Measurements from ENCODE around the gene KCP. TPM values are rescaled to one million over a fixed set of nuclear protein-coding genes. Genes with fewer than 3 reads are reported as not detected.

Gene KCP
- total and polyA plus RNA-seq, 2 experiments from 2014 or later: 0.76 to 1.1 TPM

- Histone ChIP-seq H3K27ac (ENCODE audit: low read depth) (no peak overlapping the region), H3K4me3 (no peak overlapping the region; the same call in 1 of the 2 replicates), H3K79me2 (replicated peaks; ENCODE audit: insufficient read depth) (no peaks in the 10 kb centered on the region), H3F3A (replicated peaks; ENCODE audit: low read depth) (peaks cover 8% of the 10 kb centered on the region), H3K36me3 (ENCODE audit: insufficient read depth) (no peaks in the 10 kb centered on the region), H3K27me3 (ENCODE audit: insufficient read depth) (peaks cover 81% of the 10 kb centered on the region), H2AFZ (no peak overlapping the region), H3K4me2 (0 out of 2 replicates have a peak overlapping the region, but pooled peaks have one; percentile 68), H3K9me2 (ENCODE audit: insufficient read depth) (no peaks in the 10 kb centered on the region), H3K4me1 (ENCODE audit: insufficient read depth) (peaks cover 24% of the 10 kb centered on the region), H4K20me1 (replicated peaks; ENCODE audit: insufficient read depth) (no peaks in the 10 kb centered on the region)
- Mint-ChIP-seq H3K4me1 (peaks cover 30% of the 10 kb centered on the region), H3K36me3 (ENCODE audit: low read depth) (no peaks in the 10 kb centered on the region; the same call in 2 of the 3 replicates), H3K27me3 (ENCODE audit: insufficient read depth, low read depth, poor library complexity) (peaks cover 62% of the 10 kb centered on the region), H3K9me3 (no peaks in the 10 kb centered on the region; the same call in 2 of the 3 replicates), H3K27ac (no peak overlapping the region), H3K4me3 (peak overlapping the region; percentile 48; the same call in 2 of the 3 replicates)
- no peak for ATAC-seq
- TF ChIP-seq STAT1 (IDR thresholded peaks at IDR 0.05; ENCODE audit: unreplicated experiment) (no peak), NANOG (IDR thresholded peaks at IDR 0.05; ENCODE audit: borderline replicate concordance) (no peak), ZNF114 (CRISPR knock-in tag; IDR thresholded peaks at IDR 0.05) (no peak), EZH2phosphoT487 (IDR thresholded peaks at IDR 0.05; ENCODE audit: unreplicated experiment) (no peak), JUNB (IDR thresholded peaks at IDR 0.05; ENCODE audit: unreplicated experiment) (no peak), ZNF331 (CRISPR knock-in tag; IDR thresholded peaks at IDR 0.05; ENCODE audit: low read depth) (no peak), EZH2 (IDR thresholded peaks at IDR 0.05; ENCODE audit: low read depth, unreplicated experiment) (no peak), ZNF462 (CRISPR knock-in tag; IDR thresholded peaks at IDR 0.05) (no peak), CREB1 (CRISPR knock-in tag; IDR thresholded peaks at IDR 0.05; ENCODE audit: low read depth) (no peak), POLR2AphosphoS5 (IDR thresholded peaks at IDR 0.05; ENCODE audit: low read depth) (no peak)
- TF ChIP-seq, protein P1, sequence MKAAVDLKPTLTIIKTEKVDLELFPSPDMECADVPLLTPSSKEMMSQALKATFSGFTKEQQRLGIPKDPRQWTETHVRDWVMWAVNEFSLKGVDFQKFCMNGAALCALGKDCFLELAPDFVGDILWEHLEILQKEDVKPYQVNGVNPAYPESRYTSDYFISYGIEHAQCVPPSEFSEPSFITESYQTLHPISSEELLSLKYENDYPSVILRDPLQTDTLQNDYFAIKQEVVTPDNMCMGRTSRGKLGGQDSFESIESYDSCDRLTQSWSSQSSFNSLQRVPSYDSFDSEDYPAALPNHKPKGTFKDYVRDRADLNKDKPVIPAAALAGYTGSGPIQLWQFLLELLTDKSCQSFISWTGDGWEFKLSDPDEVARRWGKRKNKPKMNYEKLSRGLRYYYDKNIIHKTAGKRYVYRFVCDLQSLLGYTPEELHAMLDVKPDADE (IDR thresholded peaks at IDR 0.05): no peak
- TF ChIP-seq, protein P2, sequence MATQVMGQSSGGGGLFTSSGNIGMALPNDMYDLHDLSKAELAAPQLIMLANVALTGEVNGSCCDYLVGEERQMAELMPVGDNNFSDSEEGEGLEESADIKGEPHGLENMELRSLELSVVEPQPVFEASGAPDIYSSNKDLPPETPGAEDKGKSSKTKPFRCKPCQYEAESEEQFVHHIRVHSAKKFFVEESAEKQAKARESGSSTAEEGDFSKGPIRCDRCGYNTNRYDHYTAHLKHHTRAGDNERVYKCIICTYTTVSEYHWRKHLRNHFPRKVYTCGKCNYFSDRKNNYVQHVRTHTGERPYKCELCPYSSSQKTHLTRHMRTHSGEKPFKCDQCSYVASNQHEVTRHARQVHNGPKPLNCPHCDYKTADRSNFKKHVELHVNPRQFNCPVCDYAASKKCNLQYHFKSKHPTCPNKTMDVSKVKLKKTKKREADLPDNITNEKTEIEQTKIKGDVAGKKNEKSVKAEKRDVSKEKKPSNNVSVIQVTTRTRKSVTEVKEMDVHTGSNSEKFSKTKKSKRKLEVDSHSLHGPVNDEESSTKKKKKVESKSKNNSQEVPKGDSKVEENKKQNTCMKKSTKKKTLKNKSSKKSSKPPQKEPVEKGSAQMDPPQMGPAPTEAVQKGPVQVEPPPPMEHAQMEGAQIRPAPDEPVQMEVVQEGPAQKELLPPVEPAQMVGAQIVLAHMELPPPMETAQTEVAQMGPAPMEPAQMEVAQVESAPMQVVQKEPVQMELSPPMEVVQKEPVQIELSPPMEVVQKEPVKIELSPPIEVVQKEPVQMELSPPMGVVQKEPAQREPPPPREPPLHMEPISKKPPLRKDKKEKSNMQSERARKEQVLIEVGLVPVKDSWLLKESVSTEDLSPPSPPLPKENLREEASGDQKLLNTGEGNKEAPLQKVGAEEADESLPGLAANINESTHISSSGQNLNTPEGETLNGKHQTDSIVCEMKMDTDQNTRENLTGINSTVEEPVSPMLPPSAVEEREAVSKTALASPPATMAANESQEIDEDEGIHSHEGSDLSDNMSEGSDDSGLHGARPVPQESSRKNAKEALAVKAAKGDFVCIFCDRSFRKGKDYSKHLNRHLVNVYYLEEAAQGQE (IDR thresholded peaks at IDR 0.05; ENCODE audit: unreplicated experiment): no peak
- no peak for DNase-seq (ENCODE audit: low spot score)
These were observed 3.5 kb upstream of the KCP start for GRCh38 chr7:128913870-128914565.
